K562 (cell line): ENCODE results near the gene HPCAL1. TPM values are rescaled to one million over a fixed set of nuclear protein-coding genes. Genes with fewer than 3 reads are reported as not detected.

ENCODE experiments used
- ATAC-seq: fragments of 200-7000 bp; cut with Tn5 transposase; 3 replicates; pipeline ENCODE4 v1.9.1; 2020; ENCODE audit warnings: moderate library complexity
- BruUV-seq: library from RNA; stranded (reverse); fragments of 400-500 nt; replicated peaks from 2 replicates; lab custom pipeline; 2021; lab: Mats Ljungman, UMichigan
- CTCF ChIA-PET: fragments of 300-600 bp; formaldehyde crosslinking; extraction: SDS; loops from one replicate; lab custom pipeline; 2021; ENCODE audit warnings: low intra/inter-chr PET ratio; lab: Yijun Ruan, JAX
- POLR2A ChIA-PET: fragments of 300-600, 350-650 bp; sonication (Branson Sonifier 250); formaldehyde crosslinking; extraction: SDS; loops from one replicate; lab custom pipeline; 2021; ENCODE audit warnings: antibody characterized with exemption, inconsistent platforms; lab: Yijun Ruan, JAX
- DNase-seq, 4 experiments: peaks; one replicate each; pipeline versions ENCODE4 v3.0.0 to v3.0.0-alpha.2; 2011 to 2018; ENCODE audit warnings: low spot score in 3 of 4, mixed read lengths in 3 of 4; ENCODE audit errors: extremely low read depth in 1 of 4
- FAIRE-seq: peaks from 2 replicates; lab custom pipeline; 2011; peaks lifted over from hg19 to GRCh38; lab: Jason Lieb, UNC
- H2AFZ ChIP-seq: 2 replicates; pipeline ENCODE4 v1.6.0; 2011; ENCODE audit warnings: low read depth, low read length, control low read depth, inconsistent platforms
- H3K27ac ChIP-seq: fragments of 200-600 bp; 3 replicates; pipeline ENCODE4 v1.8.0; 2011; ENCODE audit warnings: low read depth, mild to moderate bottlenecking, control low read depth, inconsistent platforms, low read length, moderate library complexity, mixed read lengths; ENCODE audit errors: extremely low read depth
- H3K27me3 ChIP-seq, 2 experiments: fragments of 300-600 bp in 1 of 2; 2 replicates in 1 of 2; 3 replicates in 1 of 2; pipeline versions ENCODE4 v1.6.0 to v1.8.0; 2011; ENCODE audit warnings: inconsistent platforms in 2 of 2, low read length in 2 of 2, mild to moderate bottlenecking in 1 of 2, mixed read lengths in 1 of 2, moderate library complexity in 1 of 2; ENCODE audit not compliant: control insufficient read depth in 2 of 2, insufficient read depth in 2 of 2
- H3K36me3 ChIP-seq: fragments of 300-600 bp; 3 replicates; pipeline ENCODE4 v1.8.0; 2011; ENCODE audit warnings: mild to moderate bottlenecking, low read length, inconsistent platforms; ENCODE audit not compliant: control insufficient read depth, insufficient read depth
- H3K4me1 ChIP-seq, 2 experiments: fragments of 200-600 bp in 1 of 2; replicated peaks in 1 of 2; 2 replicates in 1 of 2; 3 replicates in 1 of 2; pipeline versions ENCODE4 v1.5.1 to v1.8.0; 2011; ENCODE audit warnings: inconsistent platforms in 2 of 2, low read length in 2 of 2, mild to moderate bottlenecking in 1 of 2, mixed read lengths in 1 of 2, moderate library complexity in 1 of 2; ENCODE audit not compliant: control insufficient read depth in 2 of 2, insufficient read depth in 2 of 2
- H3K4me2 ChIP-seq: 2 replicates; pipeline ENCODE4 v1.6.1; 2011; ENCODE audit warnings: low read length, control low read depth, inconsistent platforms, mixed read lengths; ENCODE audit not compliant: insufficient read depth
- H3K4me3 ChIP-seq: fragments of 200-600 bp; sonication (generic), shearing (Covaris generic); 2 replicates; pipeline ENCODE4 v1.5.1; 2016; ENCODE audit warnings: control low read depth, inconsistent platforms
- H3K79me2 ChIP-seq: fragments of 200-600 bp; 3 replicates; pipeline ENCODE4 v1.8.0; 2011; ENCODE audit warnings: low read length, inconsistent platforms; ENCODE audit not compliant: control insufficient read depth, insufficient read depth
- H3K9ac ChIP-seq, 2 experiments: 2 replicates each; pipeline versions ENCODE4 v1.6.0 to v1.6.1; 2011; ENCODE audit warnings: low read depth in 2 of 2, low read length in 2 of 2, control low read depth in 1 of 2, inconsistent platforms in 1 of 2, mild to moderate bottlenecking in 1 of 2, mixed read lengths in 1 of 2; ENCODE audit not compliant: insufficient read depth in 1 of 2
- H3K9me1 ChIP-seq: one replicate; pipeline ENCODE4 v1.6.0; 2011; ENCODE audit warnings: inconsistent platforms, mild to moderate bottlenecking, low read length, moderate library complexity; ENCODE audit not compliant: control insufficient read depth, insufficient read depth
- H3K9me3 ChIP-seq: replicated peaks from 2 replicates; pipeline ENCODE4 v1.5.1; 2011; ENCODE audit warnings: low read depth, low read length, inconsistent platforms; ENCODE audit not compliant: control insufficient read depth, insufficient read depth
- H4K20me1 ChIP-seq: replicated peaks from 2 replicates; pipeline ENCODE4 v1.6.1; 2011; ENCODE audit warnings: low read length, inconsistent platforms, mixed read lengths; ENCODE audit not compliant: control insufficient read depth, insufficient read depth
- CHD1 ChIP-seq: fragments of 200-600 bp; sonication (generic); IDR thresholded peaks from one replicate; pipeline ENCODE4 v1.6.1; 2012; ENCODE audit warnings: mild to moderate bottlenecking, moderate library complexity, low read length, inconsistent platforms
- KDM1A ChIP-seq, 2 experiments: fragments of 450-650 bp; IDR thresholded peaks; 2 replicates each; pipeline ENCODE4 v1.6.1; 2016; ENCODE audit warnings: mild to moderate bottlenecking in 2 of 2
- KLF1 ChIP-seq: fragments of 450-650 bp; IDR thresholded peaks from 2 replicates; pipeline ENCODE4 v1.6.1; 2016; ENCODE audit warnings: missing genetic modification characterization, missing compliant biosample characterization
- NCOA1 ChIP-seq: fragments of 450-650 bp; IDR thresholded peaks from 2 replicates; pipeline ENCODE4 v1.6.1; 2016; ENCODE audit warnings: low read depth
- ZNF274 ChIP-seq: IDR thresholded peaks from 2 replicates; pipeline ENCODE4 v1.6.1; 2011; ENCODE audit warnings: low read depth, mild to moderate bottlenecking, low read length, moderate library complexity, borderline replicate concordance
- ZNF583 ChIP-seq: fragments of 250-450 bp; sonication (Bioruptor Pico); IDR thresholded peaks from 2 replicates; pipeline ENCODE4 v1.4.0; 2020
- WGBS: fragments of 100-300 bp; shearing (Covaris generic); methylation state at CpG from one replicate; pipeline ENCODE4 v1.1.6; 2016; ENCODE audit warnings: low coverage, mixed read lengths; ENCODE audit not compliant: insufficient coverage; ENCODE audit errors: missing lambda C conversion rate; 5-methylcytosine and 5-hydroxymethylcytosine counted together
- in situ Hi-C: fragments of 300-500 bp; cut with MboI; formaldehyde crosslinking; loops from 4 replicates; pipeline ENCODE4 v1.15.0; 2018; ENCODE audit warnings: inconsistent platforms, mixed read lengths
- intact Hi-C: fragments of 100-400 bp; cut with micrococcal nuclease; formaldehyde crosslinking; loops from 2 replicates; pipeline ENCODE4 v1.14.2; 2022
- polyA plus RNA-seq, 8 experiments: library from polyadenylated mRNA; depleted of rRNA in 4 of 8; stranded (reverse) in 5 of 8; unstranded in 3 of 8; fragments of >200 nt; fragmentation: Nextera tagmentation in 2 of 8; fragmentation: Illumina TruSeq in 1 of 8; extraction: Ambion mirVana in 2 of 8; extraction: Trizol in 1 of 8; gene quantifications; 2 replicates each; pipeline versions ENCODE4 v1.2.1 to v1.2.3, GENCODE V29; 2011 to 2014; ENCODE audit warnings: inconsistent platforms in 1 of 8, missing spikeins in 1 of 8
- total RNA-seq, 7 experiments: library from RNA; depleted of rRNA in 6 of 7; stranded (reverse); fragments of >200 nt in 6 of 7; fragmentation: Illumina TruSeq in 2 of 7; extraction: Trizol in 2 of 7; gene quantifications; 2 replicates each; pipeline versions ENCODE4 v1.2.1 to v1.2.3, GENCODE V29; 2011 to 2021; ENCODE audit warnings: low replicate concordance in 1 of 7
- TF ChIP-seq, protein P1 (sequence below): fragments of 450-650 bp; IDR thresholded peaks from 2 replicates; pipeline ENCODE4 v1.6.1; 2016; ENCODE audit warnings: low read depth, mild to moderate bottlenecking, moderate library complexity
- TF ChIP-seq, protein P2 (sequence below): fragments of 150-350 bp; IDR thresholded peaks from 2 replicates; pipeline ENCODE4 v1.6.1; 2014; ENCODE audit warnings: low read depth, mild to moderate bottlenecking, low read length, borderline replicate concordance
- TF ChIP-seq, protein P3 (sequence below): sonication (generic); formaldehyde crosslinking; IDR thresholded peaks from 2 replicates; pipeline ENCODE4 v1.8.0; 2023; ENCODE audit warnings: mild to moderate bottlenecking, missing genetic modification reagents
- TF ChIP-seq, protein P4 (sequence below): fragments of 450-650 bp; formaldehyde crosslinking; IDR thresholded peaks from 2 replicates; pipeline ENCODE4 v1.4.0; 2022; ENCODE audit warnings: missing genetic modification characterization

The HPCAL1 gene
- total and polyA plus RNA-seq, 9 of the 15 experiments (the other 6 are each of a cell fraction or from before 2014, with no cell fraction given) = 2.7 to 65.5 (median 23.9) TPM

DNA sequence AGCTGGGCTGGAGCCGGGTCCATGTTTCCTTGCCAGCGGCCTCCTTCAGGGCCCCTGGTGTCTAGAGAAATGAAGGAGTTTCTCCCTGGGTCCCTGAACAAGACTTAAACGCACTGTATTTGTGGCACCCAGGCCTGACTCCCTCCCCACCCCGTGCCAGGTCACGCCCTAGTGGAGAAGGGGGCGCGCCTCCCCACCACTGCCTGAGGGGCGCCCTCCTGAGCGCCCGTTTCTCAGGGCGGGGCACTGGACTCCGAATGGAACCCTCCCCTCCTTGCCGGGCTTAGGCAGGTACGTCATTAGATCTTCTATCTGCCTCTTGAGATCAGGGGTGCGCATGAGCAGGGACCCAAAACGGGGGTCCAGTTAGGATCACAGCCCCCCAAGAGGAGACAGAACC, 129.1 kb downstream of the HPCAL1 start:
- Histone ChIP-seq H2AFZ (no peak overlapping the region), H3K9me1 (no peaks in the 10 kb centered on the region), H3K9ac (no peak overlapping the region), H3K79me2 (no peaks in the 10 kb centered on the region), H3K4me3 (no peak overlapping the region), H4K20me1 (no peaks in the 10 kb centered on the region), H3K4me1 (peaks cover 9 to 49% of the 10 kb centered on the region in 2 experiments), H3K4me2 (no peak overlapping the region), H3K36me3 (no peaks in the 10 kb centered on the region), H3K27me3 (no peaks in the 10 kb centered on the region), H3K27ac (no peak overlapping the region), H3K9me3 (no peaks in the 10 kb centered on the region)
- in situ Hi-C loops (loop anchor here (10.0 kb wide), 1 partner anchor 637 kb away; no protein-coding TSS in a partner anchor), intact Hi-C loops (loop anchor here (10.0 kb wide), 1 partner anchor 627 kb away; no protein-coding TSS in a partner anchor)
- no TSS peak for BruUV-seq
- WGBS = 54% methylated on average over 11 of the region's 16 CpGs
- ChIA-PET CTCF (no interaction called here), POLR2A (interaction anchor here (0.8 kb wide), 1 partner anchor 53 kb away, joined by 3 read pairs; no protein-coding TSS in a partner anchor)
- ATAC-seq (no peak), FAIRE-seq (no peak), DNase-seq (peak in 1 of 4 experiments; percentile 27)
- TF ChIP-seq, protein P1, sequence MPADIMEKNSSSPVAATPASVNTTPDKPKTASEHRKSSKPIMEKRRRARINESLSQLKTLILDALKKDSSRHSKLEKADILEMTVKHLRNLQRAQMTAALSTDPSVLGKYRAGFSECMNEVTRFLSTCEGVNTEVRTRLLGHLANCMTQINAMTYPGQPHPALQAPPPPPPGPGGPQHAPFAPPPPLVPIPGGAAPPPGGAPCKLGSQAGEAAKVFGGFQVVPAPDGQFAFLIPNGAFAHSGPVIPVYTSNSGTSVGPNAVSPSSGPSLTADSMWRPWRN = no peak
- TF ChIP-seq ZNF583 (CRISPR knock-in tag) (no peak), KLF1 (no peak), KDM1A (IDR thresholded peaks at IDR 0.05) (no peak), CHD1 (no peak), NCOA1 (no peak), ZNF274 (no peak)
- TF ChIP-seq, protein P2, sequence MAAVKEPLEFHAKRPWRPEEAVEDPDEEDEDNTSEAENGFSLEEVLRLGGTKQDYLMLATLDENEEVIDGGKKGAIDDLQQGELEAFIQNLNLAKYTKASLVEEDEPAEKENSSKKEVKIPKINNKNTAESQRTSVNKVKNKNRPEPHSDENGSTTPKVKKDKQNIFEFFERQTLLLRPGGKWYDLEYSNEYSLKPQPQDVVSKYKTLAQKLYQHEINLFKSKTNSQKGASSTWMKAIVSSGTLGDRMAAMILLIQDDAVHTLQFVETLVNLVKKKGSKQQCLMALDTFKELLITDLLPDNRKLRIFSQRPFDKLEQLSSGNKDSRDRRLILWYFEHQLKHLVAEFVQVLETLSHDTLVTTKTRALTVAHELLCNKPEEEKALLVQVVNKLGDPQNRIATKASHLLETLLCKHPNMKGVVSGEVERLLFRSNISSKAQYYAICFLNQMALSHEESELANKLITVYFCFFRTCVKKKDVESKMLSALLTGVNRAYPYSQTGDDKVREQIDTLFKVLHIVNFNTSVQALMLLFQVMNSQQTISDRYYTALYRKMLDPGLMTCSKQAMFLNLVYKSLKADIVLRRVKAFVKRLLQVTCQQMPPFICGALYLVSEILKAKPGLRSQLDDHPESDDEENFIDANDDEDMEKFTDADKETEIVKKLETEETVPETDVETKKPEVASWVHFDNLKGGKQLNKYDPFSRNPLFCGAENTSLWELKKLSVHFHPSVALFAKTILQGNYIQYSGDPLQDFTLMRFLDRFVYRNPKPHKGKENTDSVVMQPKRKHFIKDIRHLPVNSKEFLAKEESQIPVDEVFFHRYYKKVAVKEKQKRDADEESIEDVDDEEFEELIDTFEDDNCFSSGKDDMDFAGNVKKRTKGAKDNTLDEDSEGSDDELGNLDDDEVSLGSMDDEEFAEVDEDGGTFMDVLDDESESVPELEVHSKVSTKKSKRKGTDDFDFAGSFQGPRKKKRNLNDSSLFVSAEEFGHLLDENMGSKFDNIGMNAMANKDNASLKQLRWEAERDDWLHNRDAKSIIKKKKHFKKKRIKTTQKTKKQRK = no peak
- TF ChIP-seq, protein P3, sequence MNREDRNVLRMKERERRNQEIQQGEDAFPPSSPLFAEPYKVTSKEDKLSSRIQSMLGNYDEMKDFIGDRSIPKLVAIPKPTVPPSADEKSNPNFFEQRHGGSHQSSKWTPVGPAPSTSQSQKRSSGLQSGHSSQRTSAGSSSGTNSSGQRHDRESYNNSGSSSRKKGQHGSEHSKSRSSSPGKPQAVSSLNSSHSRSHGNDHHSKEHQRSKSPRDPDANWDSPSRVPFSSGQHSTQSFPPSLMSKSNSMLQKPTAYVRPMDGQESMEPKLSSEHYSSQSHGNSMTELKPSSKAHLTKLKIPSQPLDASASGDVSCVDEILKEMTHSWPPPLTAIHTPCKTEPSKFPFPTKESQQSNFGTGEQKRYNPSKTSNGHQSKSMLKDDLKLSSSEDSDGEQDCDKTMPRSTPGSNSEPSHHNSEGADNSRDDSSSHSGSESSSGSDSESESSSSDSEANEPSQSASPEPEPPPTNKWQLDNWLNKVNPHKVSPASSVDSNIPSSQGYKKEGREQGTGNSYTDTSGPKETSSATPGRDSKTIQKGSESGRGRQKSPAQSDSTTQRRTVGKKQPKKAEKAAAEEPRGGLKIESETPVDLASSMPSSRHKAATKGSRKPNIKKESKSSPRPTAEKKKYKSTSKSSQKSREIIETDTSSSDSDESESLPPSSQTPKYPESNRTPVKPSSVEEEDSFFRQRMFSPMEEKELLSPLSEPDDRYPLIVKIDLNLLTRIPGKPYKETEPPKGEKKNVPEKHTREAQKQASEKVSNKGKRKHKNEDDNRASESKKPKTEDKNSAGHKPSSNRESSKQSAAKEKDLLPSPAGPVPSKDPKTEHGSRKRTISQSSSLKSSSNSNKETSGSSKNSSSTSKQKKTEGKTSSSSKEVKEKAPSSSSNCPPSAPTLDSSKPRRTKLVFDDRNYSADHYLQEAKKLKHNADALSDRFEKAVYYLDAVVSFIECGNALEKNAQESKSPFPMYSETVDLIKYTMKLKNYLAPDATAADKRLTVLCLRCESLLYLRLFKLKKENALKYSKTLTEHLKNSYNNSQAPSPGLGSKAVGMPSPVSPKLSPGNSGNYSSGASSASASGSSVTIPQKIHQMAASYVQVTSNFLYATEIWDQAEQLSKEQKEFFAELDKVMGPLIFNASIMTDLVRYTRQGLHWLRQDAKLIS (CRISPR knock-in tag) = no peak
- TF ChIP-seq, protein P4, sequence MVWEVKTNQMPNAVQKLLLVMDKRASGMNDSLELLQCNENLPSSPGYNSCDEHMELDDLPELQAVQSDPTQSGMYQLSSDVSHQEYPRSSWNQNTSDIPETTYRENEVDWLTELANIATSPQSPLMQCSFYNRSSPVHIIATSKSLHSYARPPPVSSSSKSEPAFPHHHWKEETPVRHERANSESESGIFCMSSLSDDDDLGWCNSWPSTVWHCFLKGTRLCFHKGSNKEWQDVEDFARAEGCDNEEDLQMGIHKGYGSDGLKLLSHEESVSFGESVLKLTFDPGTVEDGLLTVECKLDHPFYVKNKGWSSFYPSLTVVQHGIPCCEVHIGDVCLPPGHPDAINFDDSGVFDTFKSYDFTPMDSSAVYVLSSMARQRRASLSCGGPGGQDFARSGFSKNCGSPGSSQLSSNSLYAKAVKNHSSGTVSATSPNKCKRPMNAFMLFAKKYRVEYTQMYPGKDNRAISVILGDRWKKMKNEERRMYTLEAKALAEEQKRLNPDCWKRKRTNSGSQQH (CRISPR knock-in tag) = no peak
